Right forelimb (tissue), 1 donor: ENCODE measurements around the gene TBL1X.

Source experiments
- DNase-seq: peaks from one replicate; pipeline ENCODE4 v3.0.0-alpha.2; 2018

Gene TBL1X

GRCh38 chrX:9538544-9539045, 73.7 kb downstream of the TBL1X start:
- DNase-seq = no peak

GRCh38 chrX:9539605-9540387, 74.9 kb downstream of the TBL1X start:
- no peak for DNase-seq

- no peak for DNase-seq
These were observed 77.4 kb downstream of the TBL1X start for GRCh38 chrX:9542106-9542760.

GRCh38 chrX:9542761-9543111, 77.9 kb downstream of the TBL1X start:
- DNase-seq = no peak

GRCh38 chrX:9555354-9555753, 90.5 kb downstream of the TBL1X start:
- DNase-seq = no peak

- DNase-seq = no peak
These were observed 92.2 kb downstream of the TBL1X start for GRCh38 chrX:9557091-9557490.

- no peak for DNase-seq
These were observed 92.7 kb downstream of the TBL1X start for GRCh38 chrX:9557521-9557920.

GRCh38 chrX:9558615-9559014, 93.8 kb downstream of the TBL1X start:
- DNase-seq = no peak

- DNase-seq = no peak
These were observed 95.4 kb downstream of the TBL1X start for GRCh38 chrX:9560219-9560618.

GRCh38 chrX:9561199-9561598, 96.3 kb downstream of the TBL1X start:
- no peak for DNase-seq

GRCh38 chrX:9562851-9563250, 98.0 kb downstream of the TBL1X start:
- no peak for DNase-seq

GRCh38 chrX:9566150-9566621, 101.3 kb downstream of the TBL1X start:
- no peak for DNase-seq

GRCh38 chrX:9569876-9570301, 105.0 kb downstream of the TBL1X start:
- DNase-seq = no peak

- DNase-seq = no peak
These were observed 108.6 kb downstream of the TBL1X start for GRCh38 chrX:9573282-9574106.

GRCh38 chrX:9576059-9576458, 111.2 kb downstream of the TBL1X start:
- DNase-seq = no peak

GRCh38 chrX:9577555-9577954, 112.7 kb downstream of the TBL1X start:
- DNase-seq = no peak

- DNase-seq = no peak
These were observed 113.4 kb downstream of the TBL1X start for GRCh38 chrX:9578083-9578779.

GRCh38 chrX:9581771-9582385, 117.0 kb downstream of the TBL1X start:
- no peak for DNase-seq

- no peak for DNase-seq
These were observed 118.1 kb downstream of the TBL1X start for GRCh38 chrX:9582956-9583355.

- DNase-seq = no peak
These were observed 122.1 kb downstream of the TBL1X start for GRCh38 chrX:9586992-9587392.

- no peak for DNase-seq
These were observed 122.8 kb downstream of the TBL1X start for GRCh38 chrX:9587642-9588041.

- no peak for DNase-seq
These were observed 126.6 kb downstream of the TBL1X start for GRCh38 chrX:9591496-9591895.
